ENCODE results near the gene PRDX5. TPM values are rescaled to one million over a fixed set of nuclear protein-coding genes. Genes with fewer than 3 reads are reported as not detected.

PRDX5 gene
- total and polyA plus RNA-seq, 9 of the 15 experiments (the other 6 are each of a cell fraction or from before 2014, with no cell fraction given), result 40.8 to 327 (median 204) TPM

DNA sequence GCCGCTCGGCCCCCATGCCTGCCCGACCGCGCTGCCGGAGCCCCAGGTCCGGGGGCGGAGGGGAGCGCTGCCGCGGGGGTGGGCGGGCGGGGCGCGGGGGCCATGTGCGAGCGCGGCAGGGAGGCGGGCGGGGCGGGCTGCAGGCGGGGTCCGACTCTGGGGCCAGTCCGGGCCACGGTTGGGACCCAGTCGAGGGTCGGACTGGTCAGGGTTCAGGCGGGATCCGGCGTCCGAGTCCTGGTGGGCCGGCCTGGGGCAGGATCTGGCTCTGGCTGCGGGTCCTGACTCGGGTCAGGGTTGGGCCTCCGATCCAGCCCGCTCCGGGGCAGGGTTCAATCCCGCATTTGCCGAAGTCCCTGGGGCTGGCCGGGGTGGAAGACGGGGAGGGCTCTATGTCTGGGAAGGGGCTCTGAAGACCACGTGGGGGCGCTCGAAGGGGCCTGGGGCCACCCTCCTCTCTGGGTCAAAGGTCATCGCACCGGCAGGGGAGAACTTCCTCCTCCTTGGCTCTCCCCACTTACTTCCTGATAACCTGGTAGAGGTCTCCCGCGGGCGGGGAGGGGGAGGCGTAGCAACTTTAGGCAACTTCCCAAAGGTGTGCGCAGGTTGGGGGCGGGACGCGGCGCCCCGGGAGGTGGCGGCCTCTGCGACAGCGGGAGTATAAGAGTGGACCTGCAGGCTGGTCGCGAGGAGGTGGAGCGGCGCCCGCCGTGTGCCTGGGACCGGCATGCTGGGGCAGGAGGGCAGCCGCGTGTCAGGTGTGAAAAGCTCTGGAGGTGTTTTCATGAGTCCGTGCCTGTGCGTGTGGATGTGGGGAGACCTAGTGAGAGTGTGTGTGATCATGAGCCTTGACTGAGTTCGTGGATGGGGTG is 12.0 kb upstream of the PRDX5 start (continued):
- TF ChIP-seq ZFP30 (CRISPR knock-in tag; IDR thresholded peaks at IDR 0.05; ENCODE audit: borderline replicate concordance), result no peak
- no peak for TF ChIP-seq ZNF57 (CRISPR knock-in tag; IDR thresholded peaks at IDR 0.05)
- TF ChIP-seq KLF16 (IDR thresholded peaks at IDR 0.05), result no peak
- TF ChIP-seq MAFG (tag; conservative IDR thresholded peaks at IDR 0.05), result no peak
- no peak for TF ChIP-seq ARID2 (IDR thresholded peaks at IDR 0.05)
- TF ChIP-seq, protein P1, sequence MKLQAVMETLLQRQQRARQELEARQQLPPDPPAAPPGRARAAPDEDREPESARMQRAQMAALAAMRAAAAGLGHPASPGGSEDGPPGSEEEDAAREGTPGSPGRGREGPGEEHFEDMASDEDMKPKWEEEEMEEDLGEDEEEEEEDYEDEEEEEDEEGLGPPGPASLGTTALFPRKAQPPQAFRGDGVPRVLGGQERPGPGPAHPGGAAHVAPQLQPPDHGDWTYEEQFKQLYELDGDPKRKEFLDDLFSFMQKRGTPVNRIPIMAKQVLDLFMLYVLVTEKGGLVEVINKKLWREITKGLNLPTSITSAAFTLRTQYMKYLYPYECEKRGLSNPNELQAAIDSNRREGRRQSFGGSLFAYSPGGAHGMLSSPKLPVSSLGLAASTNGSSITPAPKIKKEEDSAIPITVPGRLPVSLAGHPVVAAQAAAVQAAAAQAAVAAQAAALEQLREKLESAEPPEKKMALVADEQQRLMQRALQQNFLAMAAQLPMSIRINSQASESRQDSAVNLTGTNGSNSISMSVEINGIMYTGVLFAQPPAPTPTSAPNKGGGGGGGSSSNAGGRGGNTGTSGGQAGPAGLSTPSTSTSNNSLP (IDR thresholded peaks at IDR 0.05; ENCODE audit: borderline replicate concordance, low read depth, low read length), result no peak
- TF ChIP-seq NCOA2 (IDR thresholded peaks at IDR 0.05; ENCODE audit: partially characterized antibody in 2 of 2), result no peak
- TF ChIP-seq ZC3H11A (IDR thresholded peaks at IDR 0.05; ENCODE audit: low read depth, low read length), result no peak
- 0 out of 2 replicates have a peak, but pooled peaks have one; percentile 27 for TF ChIP-seq FOXP1 (CRISPR knock-in tag; IDR thresholded peaks at IDR 0.05)
- TF ChIP-seq, protein P2, sequence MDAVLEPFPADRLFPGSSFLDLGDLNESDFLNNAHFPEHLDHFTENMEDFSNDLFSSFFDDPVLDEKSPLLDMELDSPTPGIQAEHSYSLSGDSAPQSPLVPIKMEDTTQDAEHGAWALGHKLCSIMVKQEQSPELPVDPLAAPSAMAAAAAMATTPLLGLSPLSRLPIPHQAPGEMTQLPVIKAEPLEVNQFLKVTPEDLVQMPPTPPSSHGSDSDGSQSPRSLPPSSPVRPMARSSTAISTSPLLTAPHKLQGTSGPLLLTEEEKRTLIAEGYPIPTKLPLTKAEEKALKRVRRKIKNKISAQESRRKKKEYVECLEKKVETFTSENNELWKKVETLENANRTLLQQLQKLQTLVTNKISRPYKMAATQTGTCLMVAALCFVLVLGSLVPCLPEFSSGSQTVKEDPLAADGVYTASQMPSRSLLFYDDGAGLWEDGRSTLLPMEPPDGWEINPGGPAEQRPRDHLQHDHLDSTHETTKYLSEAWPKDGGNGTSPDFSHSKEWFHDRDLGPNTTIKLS (IDR thresholded peaks at IDR 0.05; ENCODE audit: borderline replicate concordance, low read depth), result no peak
- no peak for TF ChIP-seq CGGBP1 (CRISPR knock-in tag; IDR thresholded peaks at IDR 0.05)
- TF ChIP-seq, protein P3, sequence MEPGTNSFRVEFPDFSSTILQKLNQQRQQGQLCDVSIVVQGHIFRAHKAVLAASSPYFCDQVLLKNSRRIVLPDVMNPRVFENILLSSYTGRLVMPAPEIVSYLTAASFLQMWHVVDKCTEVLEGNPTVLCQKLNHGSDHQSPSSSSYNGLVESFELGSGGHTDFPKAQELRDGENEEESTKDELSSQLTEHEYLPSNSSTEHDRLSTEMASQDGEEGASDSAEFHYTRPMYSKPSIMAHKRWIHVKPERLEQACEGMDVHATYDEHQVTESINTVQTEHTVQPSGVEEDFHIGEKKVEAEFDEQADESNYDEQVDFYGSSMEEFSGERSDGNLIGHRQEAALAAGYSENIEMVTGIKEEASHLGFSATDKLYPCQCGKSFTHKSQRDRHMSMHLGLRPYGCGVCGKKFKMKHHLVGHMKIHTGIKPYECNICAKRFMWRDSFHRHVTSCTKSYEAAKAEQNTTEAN (CRISPR knock-in tag; IDR thresholded peaks at IDR 0.05), result no peak; the same call in 1 of the 2 replicates
- TF ChIP-seq CCNT2 (IDR thresholded peaks at IDR 0.05; ENCODE audit: borderline replicate concordance, extremely low read depth, insufficient read length, low read depth, low read length), result no peak
- no peak for TF ChIP-seq ZNF197 (CRISPR knock-in tag; IDR thresholded peaks at IDR 0.05; ENCODE audit: low read depth)
- no peak for TF ChIP-seq NCOA1 (IDR thresholded peaks at IDR 0.05; ENCODE audit: low read depth)
- TF ChIP-seq RBFOX2 (IDR thresholded peaks at IDR 0.05; ENCODE audit: low read depth, low read length), result peak; percentile 83
- TF ChIP-seq ZBTB8A (IDR thresholded peaks at IDR 0.05; ENCODE audit: partially characterized antibody), result no peak
- no peak for TF ChIP-seq BACH1 (tag; IDR thresholded peaks at IDR 0.05)
- TF ChIP-seq ZNF778 (CRISPR knock-in tag; IDR thresholded peaks at IDR 0.05), result no peak
- TF ChIP-seq CHCHD3 (CRISPR knock-in tag; IDR thresholded peaks at IDR 0.05), result no peak
- no peak for TF ChIP-seq ZNF146 (CRISPR knock-in tag; IDR thresholded peaks at IDR 0.05; ENCODE audit: unreplicated experiment)
- 0 out of 2 replicates have a peak, but pooled peaks have one; percentile 17 for TF ChIP-seq MTA2 (IDR thresholded peaks at IDR 0.05; ENCODE audit: low read depth)
